NCI-H2107 treated with DMSO at 0.1 percent for 48 hours (cell line): Measurements from ENCODE around the gene ARPC2.

Experiments
- DNase-seq: peaks from one replicate; lab custom pipeline; 2025; ENCODE audit not compliant: unreplicated experiment; lab: John Stamatoyannopoulos, UW

The ARPC2 gene

DNA sequence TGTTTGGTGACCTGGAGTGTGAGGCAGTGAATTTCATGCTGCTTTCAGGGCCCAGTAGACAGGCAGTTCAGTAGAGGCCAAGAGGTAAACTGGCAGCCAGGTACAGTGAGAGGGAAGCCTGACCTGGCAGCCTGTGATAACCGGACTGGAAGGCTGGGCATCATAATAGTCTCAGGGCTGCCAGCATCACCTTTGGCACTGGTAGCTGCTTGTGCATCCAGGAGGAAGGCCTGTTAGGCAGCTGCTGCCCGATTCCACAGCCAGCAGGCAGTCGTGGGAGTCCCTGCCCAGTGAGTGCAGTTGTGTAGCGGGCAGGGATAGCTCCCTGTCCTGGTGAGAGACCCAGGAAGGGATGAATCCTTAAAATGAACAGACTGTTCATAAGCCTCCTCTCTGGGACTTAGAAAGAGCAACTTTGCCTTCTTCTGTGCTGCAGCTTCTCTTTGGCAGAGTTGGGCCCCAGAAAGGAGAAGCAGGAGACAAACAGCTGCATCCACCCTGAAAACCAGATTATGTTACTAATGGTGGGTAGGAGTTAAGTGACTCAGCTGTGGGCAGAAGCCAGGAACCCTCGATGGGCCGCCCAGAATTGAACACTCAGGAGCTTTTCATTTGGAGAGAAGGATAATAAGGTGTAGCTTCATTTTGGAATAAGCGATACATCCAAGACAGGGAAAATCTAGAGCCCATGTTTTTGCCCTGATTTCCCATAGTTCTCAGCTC is 35.7 kb downstream of the ARPC2 start:
- DNase-seq, result no peak

DNA sequence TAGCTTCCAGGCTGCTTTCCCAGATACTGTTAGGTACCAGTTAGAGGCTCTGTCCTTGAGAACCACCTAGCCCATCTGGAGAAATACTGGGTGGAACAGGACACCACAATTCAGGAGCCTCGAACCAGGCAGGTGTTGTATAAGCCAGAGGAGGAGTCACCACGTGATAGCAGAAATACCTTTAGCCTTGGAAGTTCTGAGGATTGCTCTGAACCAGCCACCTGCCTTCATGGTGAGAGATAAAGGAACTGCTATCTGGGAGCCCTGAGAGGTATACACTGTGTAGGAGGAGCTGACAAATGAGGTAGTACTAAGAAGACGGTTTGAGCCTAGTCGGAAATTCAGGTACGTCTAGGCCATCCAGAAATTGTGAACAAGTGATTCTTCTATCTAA is 36.2 kb downstream of the ARPC2 start:
- DNase-seq, result no peak

- no peak for DNase-seq
These were observed 38.5 kb downstream of the ARPC2 start for GRCh38 chr2:218255446-218255845.

- DNase-seq, result no peak
These were observed 39.8 kb downstream of the ARPC2 start for GRCh38 chr2:218256612-218257350.

GRCh38 chr2:218257390-218257981 is 40.5 kb downstream of the ARPC2 start:
- no peak for DNase-seq

- DNase-seq, result no peak
These were observed 42.3 kb downstream of the ARPC2 start for GRCh38 chr2:218259099-218259961.

DNA sequence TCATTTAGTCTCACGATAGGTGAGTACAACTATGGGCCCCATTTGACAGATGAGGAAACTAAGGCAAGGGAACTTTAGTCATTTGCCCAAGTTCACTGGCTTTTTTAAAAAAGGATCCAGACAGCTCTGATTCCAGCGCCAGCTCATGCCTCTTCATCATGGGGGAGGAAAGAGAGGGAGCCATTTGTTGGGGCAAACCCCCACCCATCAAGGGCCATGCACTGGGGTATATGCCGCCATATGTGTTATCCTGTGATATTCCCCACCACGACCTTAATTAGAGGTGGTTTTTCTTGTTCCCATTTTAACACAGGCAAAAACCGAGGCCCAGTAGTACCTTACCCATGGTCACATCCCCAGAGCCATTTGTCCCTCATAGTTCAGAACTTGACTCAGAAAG is 43.2 kb downstream of the ARPC2 start:
- no peak for DNase-seq

GRCh38 chr2:218260742-218261422 is 43.9 kb downstream of the ARPC2 start, which contains the start of gene GPBAR1:
Gene GPBAR1, plus strand, starts transcription at chr2:218261015. Its CDS starts 1,710 bp downstream, at chr2:218262725.
- DNase-seq, result no peak

- DNase-seq, result no peak
These were observed 44.6 kb downstream of the ARPC2 start for GRCh38 chr2:218261423-218262236.

GRCh38 chr2:218262237-218262600 is 45.2 kb downstream of the ARPC2 start:
- no peak for DNase-seq

DNA sequence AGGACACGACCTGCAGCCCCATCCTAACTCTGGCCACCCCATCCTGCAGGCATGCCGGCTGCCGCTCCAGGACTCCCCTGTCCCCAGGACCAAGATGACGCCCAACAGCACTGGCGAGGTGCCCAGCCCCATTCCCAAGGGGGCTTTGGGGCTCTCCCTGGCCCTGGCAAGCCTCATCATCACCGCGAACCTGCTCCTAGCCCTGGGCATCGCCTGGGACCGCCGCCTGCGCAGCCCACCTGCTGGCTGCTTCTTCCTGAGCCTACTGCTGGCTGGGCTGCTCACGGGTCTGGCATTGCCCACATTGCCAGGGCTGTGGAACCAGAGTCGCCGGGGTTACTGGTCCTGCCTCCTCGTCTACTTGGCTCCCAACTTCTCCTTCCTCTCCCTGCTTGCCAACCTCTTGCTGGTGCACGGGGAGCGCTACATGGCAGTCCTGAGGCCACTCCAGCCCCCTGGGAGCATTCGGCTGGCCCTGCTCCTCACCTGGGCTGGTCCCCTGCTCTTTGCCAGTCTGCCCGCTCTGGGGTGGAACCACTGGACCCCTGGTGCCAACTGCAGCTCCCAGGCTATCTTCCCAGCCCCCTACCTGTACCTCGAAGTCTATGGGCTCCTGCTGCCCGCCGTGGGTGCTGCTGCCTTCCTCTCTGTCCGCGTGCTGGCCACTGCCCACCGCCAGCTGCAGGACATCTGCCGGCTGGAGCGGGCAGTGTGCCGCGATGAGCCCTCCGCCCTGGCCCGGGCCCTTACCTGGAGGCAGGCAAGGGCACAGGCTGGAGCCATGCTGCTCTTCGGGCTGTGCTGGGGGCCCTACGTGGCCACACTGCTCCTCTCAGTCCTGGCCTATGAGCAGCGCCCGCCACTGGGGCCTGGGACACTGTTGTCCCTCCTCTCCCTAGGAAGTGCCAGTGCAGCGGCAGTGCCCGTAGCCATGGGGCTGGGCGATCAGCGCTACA is 45.9 kb downstream of the ARPC2 start:
- DNase-seq, result no peak

DNA sequence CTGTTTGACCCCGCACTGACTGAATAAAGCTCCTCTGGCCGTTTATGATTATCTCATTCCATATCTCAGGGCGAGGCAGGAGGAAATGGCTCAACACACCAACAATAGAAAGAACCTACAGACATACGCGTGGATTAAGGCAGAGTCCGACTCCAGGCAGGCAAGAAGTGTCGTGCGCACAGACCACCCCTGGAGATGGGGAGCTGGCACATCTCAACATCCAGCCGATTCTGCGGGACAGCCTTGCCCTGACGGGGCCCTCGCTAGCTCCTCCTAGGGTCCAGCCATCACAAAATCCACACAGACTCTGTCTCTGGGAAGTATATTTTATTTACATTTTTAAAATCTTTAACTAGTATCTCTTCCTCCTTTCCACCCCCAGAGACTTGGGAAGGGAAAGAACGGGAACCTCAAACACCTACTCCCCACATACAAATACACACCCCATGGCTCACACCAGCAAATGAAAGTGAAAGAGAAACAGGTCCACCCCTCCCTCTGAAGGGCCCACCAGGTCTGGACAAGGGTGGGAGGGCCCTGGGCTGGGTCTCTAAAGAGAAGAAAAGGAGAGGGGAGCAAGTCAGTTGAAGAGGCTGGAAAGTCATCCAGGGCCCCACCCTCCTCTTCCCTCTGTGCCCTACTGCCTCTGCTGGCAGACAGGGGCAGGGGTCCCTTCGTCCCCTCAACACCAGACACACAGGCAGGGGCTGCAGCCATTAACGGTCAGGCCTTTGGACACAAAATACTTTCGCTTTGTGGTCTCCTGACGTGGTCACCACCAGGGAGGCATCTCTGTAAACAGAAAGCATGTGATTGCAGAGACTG is 47.0 kb downstream of the ARPC2 start:
- DNase-seq, result no peak

GRCh38 chr2:218264773-218265561 is 48.0 kb downstream of the ARPC2 start:
- no peak for DNase-seq

DNA sequence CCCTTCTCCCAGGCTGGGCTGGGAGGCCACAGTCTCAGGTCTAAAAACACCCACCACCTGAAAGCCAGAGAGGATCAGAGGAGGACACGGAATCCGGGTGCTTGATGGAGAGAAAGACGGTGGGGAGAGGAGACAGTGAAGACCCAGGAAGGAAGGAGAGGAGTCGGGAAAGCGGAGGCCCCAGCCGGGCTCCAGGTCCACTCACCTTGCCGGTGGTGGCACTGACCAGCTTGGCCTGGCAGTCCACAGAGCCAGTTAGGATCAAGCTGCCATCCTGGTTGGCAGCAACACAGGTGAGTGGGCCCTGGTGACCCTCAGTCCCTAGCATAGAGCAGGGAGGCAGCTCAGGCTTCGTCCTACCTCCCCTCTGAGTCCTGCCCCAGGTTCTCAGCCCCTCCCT is 48.6 kb downstream of the ARPC2 start:
- no peak for DNase-seq

- DNase-seq, result no peak
These were observed 49.5 kb downstream of the ARPC2 start for GRCh38 chr2:218266316-218266979.

DNA sequence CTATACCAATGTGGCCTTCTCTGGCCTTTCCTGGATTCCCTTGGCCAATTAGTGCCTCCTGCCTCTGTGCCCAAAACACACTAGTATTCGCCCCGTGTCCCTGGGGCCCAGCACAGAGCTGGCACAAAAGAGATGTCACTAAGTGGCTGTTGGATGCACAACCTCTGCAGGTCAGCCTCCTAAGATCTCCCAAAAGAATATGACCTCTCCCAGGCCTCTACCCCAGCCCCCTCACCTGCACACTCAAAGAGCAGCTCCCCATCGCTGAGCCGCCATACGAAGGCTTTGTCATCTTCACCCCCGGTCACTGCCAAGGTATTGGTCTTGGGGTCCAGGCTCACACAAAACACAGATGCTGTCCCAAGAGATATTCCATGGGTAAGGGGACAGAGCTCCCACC is 50.3 kb downstream of the ARPC2 start:
- DNase-seq, result no peak
